ENCODE results near the gene GEMIN7. TPM values are rescaled to one million over a fixed set of nuclear protein-coding genes. Genes with fewer than 3 reads are reported as not detected.
"Not testable (repeated sequence)": the region's sequence is repeated elsewhere in the genome, so short reads cannot be mapped to it uniquely, and the experiment has no call there.

GEMIN7 gene
- total and polyA plus RNA-seq, 10 donors, result 19.6 to 51.1 (median 27.4) TPM

DNA sequence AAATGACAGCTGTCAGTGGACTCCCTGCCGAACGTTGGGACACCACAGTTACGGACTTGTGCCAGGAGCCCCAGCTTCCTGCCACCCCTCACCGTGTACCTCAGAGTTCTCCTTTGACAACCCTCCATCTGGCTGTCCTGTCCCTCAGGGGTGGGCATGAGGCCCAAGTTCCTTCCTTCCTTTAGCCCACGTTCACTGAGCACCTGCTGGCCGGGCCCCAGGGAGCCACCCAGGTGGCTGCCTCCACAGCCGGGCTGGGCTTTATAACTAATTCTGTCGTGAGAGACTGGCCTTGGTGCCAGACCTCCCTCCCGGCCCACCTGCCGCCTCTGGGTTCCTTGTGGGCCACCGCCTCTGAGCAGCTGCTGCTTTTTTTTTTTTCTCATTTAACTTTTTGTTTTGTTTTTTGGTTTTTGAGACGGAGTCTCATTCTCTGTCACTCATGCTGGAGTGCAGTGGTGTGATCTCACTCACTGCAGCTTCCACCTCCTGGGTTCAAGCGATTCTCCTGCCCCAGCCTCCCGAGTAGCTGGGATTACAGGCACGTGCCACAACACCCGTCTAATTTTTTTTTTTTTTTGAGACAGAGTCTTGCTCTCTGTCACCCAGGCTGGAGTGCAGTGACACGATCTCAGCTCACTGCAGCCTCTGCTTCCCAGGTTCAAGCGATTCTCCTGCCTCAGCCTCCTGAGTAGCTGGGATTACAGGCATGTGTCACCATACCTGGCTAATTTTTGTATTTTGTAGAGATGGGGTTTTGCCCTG, 39.7 kb downstream of the GEMIN7 start:
- H3K4me1 ChIP-seq, result peaks cover 21 to 90% (median 65%) of the 10 kb centered on the region in 6 donors
- H3K36me3 ChIP-seq; H3K9me3 ChIP-seq; H3K4me3 ChIP-seq; intact Hi-C loops (cut with DNase I; ENCODE audit: low total_unique reads); H3K27me3 ChIP-seq (replicated peaks in 1 of 7); DNase-seq: not testable (repeated sequence)
- WGBS, 5 donors, result 24 to 38% (median 28%) methylated on average over 18 of the region's 18 CpGs
- TF ChIP-seq POLR2AphosphoS5 (IDR thresholded peaks at IDR 0.05), result peak; percentile 32 to 67 (median 52)
- H3K27ac ChIP-seq, result peak overlapping the region in 4 of 8 donors; percentile 16 to 69 (median 38)

DNA sequence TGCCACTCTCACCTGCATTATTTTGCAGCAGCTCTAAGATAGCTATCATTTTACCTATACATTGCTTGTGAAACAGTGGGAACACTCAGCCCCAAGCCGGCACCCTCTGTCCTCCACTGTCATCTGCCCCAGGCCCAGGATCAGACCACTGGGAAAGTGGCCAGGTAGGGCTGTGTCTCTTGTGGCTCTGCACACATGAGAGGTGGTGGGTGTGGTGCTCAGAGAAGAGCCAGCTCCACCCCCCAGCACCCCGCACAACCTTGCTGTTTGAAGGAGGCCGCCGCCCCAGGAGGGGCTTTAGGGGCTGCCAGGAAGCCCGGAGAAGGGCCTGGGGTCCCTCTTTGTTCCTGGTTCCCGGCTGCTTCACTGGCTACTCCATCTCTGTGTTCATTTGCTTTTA, 40.5 kb downstream of the GEMIN7 start:
- Histone ChIP-seq H3K27ac (peak overlapping the region in 1 of 8 donors; percentile 69), H3K9me3 (no peaks in the 10 kb centered on the region), H3K27me3 (replicated peaks in 1 of 7) (no peaks in the 10 kb centered on the region), H3K4me1 (peaks cover 21 to 82% (median 62%) of the 10 kb centered on the region in 6 donors), H3K4me3 (no peak overlapping the region), H3K36me3 (peaks cover 0 to 8% (median 0%) of the 10 kb centered on the region in 6 donors)
- WGBS, 5 donors, result 86 to 95% (median 90%) methylated on average over 6 of the region's 6 CpGs
- intact Hi-C loops (cut with DNase I; ENCODE audit: low total_unique reads), result no loop called here
- TF ChIP-seq POLR2AphosphoS5 (IDR thresholded peaks at IDR 0.05) (no peak), POLR2A (IDR thresholded peaks at IDR 0.05) (no peak)
- TF ChIP-seq, protein P1, sequence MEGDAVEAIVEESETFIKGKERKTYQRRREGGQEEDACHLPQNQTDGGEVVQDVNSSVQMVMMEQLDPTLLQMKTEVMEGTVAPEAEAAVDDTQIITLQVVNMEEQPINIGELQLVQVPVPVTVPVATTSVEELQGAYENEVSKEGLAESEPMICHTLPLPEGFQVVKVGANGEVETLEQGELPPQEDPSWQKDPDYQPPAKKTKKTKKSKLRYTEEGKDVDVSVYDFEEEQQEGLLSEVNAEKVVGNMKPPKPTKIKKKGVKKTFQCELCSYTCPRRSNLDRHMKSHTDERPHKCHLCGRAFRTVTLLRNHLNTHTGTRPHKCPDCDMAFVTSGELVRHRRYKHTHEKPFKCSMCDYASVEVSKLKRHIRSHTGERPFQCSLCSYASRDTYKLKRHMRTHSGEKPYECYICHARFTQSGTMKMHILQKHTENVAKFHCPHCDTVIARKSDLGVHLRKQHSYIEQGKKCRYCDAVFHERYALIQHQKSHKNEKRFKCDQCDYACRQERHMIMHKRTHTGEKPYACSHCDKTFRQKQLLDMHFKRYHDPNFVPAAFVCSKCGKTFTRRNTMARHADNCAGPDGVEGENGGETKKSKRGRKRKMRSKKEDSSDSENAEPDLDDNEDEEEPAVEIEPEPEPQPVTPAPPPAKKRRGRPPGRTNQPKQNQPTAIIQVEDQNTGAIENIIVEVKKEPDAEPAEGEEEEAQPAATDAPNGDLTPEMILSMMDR (IDR thresholded peaks at IDR 0.05 in 8 of 11, conservative IDR thresholded peaks at IDR 0.05 in 3 of 11), result no peak
- DNase-seq, result no peak

DNA sequence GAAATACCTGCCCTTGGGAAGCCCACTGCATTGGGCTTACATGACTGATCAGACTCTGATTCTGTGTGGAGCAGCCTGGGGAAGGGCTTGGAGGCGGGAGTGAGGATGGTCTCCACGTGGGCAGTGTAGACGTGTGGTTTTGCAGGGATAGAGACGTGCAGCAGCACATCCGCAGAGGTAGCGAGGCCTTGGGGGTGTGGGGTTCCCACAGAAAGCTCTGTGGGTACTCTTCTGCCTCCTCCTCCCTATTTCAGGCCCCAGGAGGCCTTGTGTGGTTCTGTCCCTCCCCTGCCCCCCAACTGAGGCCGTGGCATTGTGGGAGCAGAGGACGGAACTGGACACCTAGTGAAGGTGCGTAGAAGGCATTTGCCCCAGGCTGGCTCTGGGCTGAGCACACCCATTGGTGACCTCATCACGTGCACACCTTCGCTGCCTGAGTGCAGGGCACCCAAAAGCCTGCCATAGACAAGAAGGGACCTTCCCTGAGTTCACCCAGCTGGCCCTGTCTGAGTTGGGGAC, 42.8 kb downstream of the GEMIN7 start:
- intact Hi-C loops (cut with DNase I; ENCODE audit: low total_unique reads), result no loop called here
- 65 to 76% (median 72%) methylated on average over 10 to 11 of the region's 11 CpGs for WGBS, 5 donors
- no peak overlapping the region for H3K4me3 ChIP-seq
- no peak overlapping the region for H3K27ac ChIP-seq
- TF ChIP-seq POLR2AphosphoS5 (IDR thresholded peaks at IDR 0.05) (no peak), POLR2A (IDR thresholded peaks at IDR 0.05) (no peak)
- TF ChIP-seq, protein P1 (IDR thresholded peaks at IDR 0.05 in 8 of 11, conservative IDR thresholded peaks at IDR 0.05 in 3 of 11), result no peak
- no peak for DNase-seq
- H3K9me3 ChIP-seq, result no peaks in the 10 kb centered on the region
- no peaks in the 10 kb centered on the region for H3K27me3 ChIP-seq (replicated peaks in 1 of 7)
- H3K36me3 ChIP-seq, result peaks cover 0 to 8% (median 0%) of the 10 kb centered on the region in 6 donors
- H3K4me1 ChIP-seq, result peaks cover 24 to 72% (median 61%) of the 10 kb centered on the region in 6 donors

DNA sequence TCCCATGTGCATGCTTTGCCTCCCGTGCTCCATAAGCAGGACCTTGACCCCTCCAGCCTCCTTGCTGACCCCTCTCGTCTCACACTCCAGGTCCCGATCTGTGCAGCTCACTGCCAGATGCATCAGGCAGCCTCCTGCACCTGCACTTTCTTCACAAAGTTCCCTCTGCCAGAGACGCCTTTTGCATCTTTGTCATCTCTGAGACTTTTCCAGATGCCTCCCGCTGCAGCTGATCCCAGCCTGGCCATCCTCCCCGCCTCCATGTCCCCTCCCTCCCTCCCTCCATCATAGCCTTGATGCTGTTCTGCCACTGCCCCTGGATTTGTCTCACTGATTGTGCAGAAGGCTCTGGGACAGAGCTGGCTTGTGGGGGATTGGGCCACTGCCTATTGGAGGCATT, 43.8 kb downstream of the GEMIN7 start:
- Histone ChIP-seq H3K27me3 (replicated peaks in 1 of 7) (no peaks in the 10 kb centered on the region), H3K4me1 (peaks cover 17 to 63% (median 51%) of the 10 kb centered on the region in 6 donors), H3K9me3 (no peaks in the 10 kb centered on the region), H3K27ac (no peak overlapping the region), H3K36me3 (peaks cover 0 to 8% (median 0%) of the 10 kb centered on the region in 6 donors), H3K4me3 (no peak overlapping the region)
- 75 to 90% (median 88%) methylated on average over 6 of the region's 6 CpGs for WGBS, 5 donors
- intact Hi-C loops (cut with DNase I; ENCODE audit: low total_unique reads), result no loop called here
- TF ChIP-seq, protein P1 (IDR thresholded peaks at IDR 0.05 in 8 of 11, conservative IDR thresholded peaks at IDR 0.05 in 3 of 11), result no peak
- no peak for TF ChIP-seq POLR2AphosphoS5 (IDR thresholded peaks at IDR 0.05)
- no peak for TF ChIP-seq POLR2A (IDR thresholded peaks at IDR 0.05)
- no peak for DNase-seq

Data from spleen (tissue), 11 donors.